NCI-H1417 (cell line): ENCODE measurements around the gene RNF26.
"Not testable (repeated sequence)": the region's sequence is repeated elsewhere in the genome, so short reads cannot be mapped to it uniquely, and the experiment has no call there.

Experiments
- DNase-seq, 3 experiments: peaks; one replicate each; lab custom pipeline; 2025; lab: John Stamatoyannopoulos, UW

RNF26 gene

DNA sequence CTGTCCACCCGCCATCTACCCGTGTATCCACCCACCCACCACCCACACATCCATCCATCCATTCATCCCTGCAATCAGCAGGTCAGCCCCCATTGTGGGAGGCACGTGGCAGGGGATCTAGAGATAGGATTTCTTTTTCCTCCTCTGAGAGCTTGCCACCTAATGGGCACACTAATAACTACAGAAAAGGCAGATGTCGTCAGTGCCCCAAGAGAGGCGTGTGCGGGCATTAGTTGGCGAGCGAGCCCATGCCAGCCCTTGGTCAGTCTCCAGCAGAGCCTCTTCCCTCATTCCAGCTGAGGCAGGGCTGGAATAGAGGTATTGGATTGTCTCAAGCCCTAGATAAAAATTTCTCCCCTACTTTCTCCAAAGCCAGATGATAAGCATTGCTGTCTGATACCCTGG lies 37.5 kb downstream of the RNF26 start:
- DNase-seq: peak in 2 of 3 experiments; percentile 28 to 59

DNA sequence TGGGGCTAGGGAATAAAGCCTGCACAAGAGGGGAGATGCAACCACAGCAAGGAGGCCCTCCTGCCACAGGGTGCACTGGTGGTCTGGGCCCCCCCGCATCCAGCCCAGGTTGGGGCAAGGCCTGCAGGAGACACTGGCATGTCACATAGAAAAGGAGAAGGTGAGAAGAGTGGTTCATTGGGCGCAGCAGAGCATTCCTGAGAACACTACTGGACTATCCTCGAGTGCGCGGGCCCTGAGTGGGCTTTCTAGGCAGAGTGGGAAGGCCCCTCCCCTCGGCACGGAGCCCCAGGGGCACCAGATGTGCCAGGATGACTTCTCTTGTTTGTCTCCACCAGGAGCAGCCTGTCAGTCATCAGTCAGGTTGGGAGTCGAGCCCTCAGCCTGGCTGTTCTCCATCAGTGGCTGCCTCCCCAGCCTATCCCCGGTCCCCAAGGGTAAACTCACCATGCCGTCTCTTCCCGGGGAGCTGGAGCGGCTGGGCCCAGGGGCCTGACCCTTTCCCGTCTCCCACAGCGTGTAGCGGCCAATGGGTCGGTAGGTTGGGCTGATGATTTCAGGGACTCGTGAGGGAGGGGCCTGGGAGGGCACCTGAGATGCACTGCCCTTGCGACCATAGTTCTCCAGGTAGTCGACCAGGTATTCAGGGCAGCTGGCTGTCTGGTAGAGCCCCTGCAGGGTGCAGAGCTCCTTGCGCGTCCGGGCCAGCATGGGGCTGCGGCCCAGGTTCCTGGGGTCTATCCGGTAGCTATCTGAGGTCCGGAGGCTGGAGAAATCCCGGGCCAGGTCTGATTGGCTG lies 38.1 kb downstream of the RNF26 start:
- DNase-seq: no peak

DNA sequence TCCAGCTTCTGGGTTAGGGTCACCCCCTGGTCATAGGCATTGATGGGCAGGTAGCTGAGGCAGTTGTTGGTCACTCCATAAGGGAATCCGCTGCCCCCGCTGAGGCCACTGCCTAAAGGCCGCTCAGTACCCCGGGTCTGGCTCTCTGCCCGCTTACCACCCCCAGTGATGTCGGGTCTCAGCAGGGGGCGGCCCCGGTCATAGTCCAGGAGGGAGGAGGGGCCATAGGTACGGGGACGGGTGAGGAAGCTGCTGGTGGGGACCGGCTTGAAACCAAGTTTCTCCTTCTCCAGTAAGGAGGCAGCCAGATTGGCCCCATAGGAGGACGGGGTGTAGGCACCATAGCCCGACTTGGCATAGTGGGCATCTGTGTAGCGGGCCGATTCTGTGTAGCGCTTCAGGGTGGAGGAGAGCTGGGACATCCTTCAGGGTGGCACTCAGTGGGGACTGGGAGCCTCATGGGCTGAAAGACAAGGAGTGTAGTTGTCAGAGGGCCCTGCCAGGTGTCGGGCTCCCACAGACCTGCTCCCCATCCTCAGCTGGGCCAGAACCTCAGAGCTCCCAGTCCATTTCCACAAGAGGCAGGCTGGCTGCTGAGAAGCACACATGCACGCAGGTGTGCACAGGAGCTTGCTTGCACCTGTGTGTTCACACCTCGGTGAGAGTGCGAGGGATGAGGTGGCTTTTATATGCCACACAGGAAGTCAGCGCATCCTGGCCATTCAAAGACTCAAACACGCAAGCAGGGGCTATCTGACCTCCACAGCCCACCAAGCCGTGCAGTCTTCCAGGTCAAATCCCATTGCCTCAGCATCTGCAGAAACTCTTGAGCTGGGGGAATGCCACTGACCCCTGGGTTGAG lies 39.0 kb downstream of the RNF26 start:
- no peak for DNase-seq

DNA sequence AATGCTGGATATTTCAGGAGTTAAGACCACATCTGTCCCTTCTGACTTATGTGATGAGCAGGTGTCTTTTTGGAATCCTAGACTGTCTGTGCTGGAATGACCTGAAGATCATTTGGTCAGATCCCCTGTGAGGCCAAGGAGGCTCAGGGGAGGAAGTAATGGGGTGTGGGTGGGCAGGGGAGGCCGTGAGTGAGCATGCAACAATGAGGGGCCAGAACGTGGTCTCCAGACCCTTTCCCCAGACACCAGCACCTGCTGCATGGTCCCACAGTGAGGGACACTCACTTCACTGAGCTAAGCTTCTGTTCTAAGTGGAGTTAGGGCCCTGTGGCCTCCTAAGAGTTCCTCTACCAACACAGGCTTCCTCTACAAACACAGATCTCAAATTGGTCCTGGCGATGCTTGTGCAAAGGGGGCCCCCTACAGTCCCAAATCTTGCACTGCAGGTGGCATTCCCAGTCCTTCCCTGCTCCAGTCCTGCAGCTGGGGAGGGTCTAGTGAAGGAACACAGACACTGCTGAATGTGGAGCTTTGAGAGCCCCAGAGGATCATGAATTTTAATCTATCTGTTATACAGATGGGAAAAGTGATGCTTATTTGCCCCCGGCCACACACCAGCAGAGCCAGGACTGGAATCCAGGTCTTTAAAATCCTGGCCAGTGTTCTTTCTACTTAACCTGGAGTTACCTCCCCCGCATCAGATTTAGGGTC lies 39.7 kb downstream of the RNF26 start:
- peak; percentile 73 to 86 (median 73) for DNase-seq

DNA sequence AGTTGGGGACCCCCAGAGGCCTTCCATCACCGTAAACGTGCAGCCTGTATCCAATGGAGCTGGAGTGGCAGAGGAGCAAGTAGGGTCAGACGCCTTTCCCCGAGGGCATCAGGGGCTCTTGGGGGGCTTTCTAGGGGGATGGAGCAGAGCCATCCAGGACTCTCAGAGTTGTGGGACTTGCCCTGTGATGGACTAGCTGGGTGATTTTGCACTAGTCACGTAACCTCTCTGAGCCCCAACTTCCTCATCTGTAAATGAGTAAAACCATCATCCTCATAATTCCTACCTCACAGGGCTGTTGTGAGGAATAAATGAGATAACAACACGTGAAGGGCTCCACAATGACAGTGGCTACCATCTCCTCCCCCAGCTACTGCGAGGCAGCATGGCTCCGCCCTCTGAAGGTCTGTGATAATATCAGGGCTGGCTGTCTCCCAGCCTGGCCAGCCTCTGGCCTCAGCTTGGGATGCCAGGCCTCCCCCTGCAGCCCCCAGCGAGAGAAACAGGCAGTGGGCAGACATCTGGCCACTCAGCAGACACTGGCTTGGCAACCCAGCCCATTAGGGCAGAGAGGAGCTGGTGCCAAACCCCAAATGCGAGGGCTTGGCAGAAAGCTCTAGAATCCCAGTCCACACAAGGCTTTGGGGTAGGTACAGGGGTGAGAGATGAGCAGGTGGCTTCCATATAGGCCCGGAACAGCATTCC lies 40.5 kb downstream of the RNF26 start:
- no peak for DNase-seq

DNA sequence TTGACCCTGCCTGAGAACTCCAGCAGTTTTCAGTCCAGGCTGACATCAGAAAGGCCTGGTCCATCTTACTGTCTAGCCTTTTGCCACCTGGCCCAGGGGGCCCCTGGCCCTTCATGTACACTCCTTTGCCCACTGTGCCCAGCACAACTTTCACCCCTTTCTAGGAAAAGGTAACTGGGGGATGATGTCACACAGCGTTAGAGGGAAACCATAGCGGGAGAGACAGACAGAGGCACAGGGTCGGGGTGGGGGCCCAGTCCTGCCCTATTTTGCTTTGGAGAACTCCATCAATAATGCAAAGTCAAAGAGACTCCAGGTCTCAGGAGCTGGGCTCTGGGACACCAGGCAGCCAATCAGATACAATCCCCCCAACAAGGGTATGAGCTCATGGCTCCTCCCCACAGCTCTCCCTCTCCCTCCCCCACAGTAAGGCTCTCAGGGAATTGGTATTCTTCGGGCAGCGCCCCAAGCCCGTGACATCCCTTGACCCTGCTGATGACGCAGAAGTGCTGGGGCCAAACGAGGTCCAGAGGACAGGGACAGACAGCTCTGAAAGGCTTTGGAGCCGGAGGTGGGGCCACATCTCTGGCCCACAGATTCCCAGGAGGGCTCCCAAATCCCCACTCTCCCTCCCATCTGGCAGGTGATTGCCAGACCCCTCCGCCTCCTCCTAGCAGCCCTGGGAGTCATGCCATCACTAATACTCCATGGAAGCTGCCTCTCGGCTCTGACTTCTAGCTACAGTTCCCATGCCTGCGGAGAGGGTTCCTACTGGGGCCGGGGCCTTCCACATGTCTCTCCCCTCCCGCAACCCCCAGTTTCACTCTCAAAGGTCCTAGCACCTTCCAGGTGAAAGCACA lies 41.2 kb downstream of the RNF26 start:
- peak in 1 of 3 experiments; percentile 49 for DNase-seq

DNA sequence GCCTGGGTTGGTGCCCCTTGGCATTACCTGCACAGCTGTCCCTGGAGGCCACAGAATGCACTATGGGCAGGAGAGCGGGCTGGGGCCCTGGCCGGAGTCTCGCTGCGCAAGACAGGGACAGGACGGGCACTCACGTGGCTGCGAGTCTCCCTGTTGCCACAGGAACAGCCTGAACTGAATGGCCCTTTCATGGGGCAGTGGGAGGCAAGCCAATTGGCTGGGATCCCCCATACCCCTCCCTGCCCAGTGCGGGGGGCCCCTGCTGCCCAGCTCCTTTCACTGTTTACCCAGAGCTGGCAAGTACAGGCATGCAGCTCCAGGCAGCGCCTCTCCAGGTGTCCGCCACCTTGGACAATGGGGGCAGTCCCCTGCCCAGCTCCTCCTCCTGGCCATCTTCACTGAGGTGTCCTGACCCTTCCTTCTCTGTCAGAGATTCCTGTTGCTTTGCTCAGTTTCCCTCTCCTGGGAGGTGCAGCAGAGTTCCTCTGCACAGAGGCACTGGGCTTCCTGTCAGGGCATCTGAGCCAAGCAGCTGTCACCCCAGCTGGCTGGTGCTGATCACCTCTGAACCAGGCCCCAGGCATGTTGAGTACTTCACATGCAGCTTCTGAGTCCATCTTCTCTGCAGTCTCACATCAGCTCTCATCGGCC lies 42.0 kb downstream of the RNF26 start:
- DNase-seq: peak in 2 of 3 experiments; percentile 87 to 94

DNA sequence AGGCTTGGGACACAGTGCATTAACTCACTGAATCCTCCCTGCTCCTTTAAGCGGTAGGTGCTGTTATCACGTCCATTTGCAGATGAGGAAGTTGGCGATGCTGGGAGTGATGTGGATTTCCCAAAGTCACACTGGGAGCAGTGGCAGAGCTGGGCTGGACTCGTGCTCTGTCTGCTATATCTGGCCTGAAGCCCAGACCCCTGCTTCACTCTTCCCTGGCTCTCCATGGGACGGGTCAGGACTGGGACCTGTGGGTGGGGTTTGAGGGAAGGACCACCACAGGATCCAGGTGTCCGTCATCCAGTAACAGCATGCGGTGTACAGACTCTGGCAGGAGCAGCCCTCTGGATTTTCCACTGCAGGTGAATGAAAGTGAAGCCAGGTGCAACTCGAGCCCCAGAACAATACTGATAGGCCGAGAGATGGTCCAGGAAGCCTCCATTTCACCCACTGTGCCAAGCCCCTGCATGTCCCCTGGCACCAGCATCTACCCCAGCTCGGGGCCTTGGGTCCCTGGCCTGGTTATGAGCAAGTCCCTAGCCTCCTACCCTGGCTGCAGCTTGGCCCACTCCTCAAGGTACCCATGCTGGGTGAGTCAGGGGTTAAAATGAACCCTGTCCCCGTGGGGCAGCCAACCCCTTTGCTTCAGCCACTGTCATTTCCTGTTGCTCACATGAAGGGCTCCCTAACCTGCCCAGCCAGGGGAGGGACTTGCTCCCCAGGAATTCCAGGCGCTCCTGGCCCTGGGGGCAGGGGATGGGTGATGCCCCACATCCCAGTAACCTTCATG lies 43.0 kb downstream of the RNF26 start:
- DNase-seq: peak in 2 of 3 experiments; percentile 24 to 36

DNA sequence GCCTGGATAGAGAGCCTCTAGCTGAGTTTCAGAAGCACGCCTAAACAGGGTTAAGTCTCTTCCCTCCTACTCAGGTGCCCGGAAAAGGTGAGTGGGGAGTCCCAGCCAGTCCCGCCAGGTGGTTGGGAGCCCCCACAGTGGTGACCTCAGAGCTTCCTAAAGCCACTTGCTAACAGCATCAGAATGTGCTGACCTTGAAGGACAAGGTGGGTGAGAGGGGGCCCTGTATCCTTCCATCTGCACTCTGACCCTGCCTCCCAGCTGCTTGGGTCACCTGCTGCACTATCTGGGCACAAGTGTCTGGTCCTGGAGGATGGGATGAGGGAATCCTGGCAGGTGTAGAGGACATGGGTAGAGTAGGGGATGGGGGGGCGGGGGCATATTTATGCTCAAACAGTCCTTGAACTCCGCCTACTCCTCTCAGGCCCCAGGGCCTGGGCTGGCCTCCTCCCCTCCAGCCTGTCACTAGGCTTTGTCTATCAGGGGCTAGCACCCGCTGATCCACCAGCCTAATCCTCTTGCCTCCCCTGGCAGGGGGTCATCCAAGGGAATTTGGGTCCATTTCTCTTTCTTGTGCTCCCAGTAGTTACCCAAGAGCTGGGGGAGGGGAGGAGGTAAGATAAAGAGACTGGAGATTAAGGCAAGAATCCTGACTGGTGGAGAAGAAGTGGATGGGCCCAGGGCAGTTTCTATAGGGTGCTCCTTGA lies 43.8 kb downstream of the RNF26 start:
- no peak for DNase-seq

DNA sequence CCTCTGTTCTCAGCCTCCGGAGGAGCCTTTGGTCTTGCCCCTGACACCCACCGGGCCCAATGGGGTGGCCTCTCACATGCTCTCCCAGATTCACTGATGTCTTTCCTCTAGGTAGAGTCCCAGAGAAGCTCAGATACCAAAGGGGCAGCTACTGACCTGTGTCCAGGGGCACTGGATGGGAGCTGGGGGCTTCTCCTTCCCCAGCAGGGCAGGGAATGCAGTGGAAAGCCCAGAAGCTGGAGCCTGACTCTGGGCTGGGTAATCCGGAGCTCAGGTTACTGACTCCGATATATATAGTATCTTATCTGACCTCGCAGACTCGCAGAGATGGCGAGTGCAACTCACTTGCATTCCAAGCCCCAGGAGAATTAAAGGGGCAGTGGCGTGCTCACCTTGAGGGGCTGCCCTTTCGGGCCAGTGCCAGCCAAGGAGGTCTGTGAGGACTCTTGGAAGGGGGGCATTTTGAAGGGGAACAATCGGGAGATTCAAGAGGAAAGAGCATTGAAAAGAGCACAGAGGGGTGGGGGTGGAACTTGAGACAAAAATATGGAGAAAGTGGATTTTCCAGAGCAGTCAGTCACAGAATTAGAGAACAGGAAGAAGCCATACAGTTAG lies 44.6 kb downstream of the RNF26 start:
- DNase-seq: no peak

DNA sequence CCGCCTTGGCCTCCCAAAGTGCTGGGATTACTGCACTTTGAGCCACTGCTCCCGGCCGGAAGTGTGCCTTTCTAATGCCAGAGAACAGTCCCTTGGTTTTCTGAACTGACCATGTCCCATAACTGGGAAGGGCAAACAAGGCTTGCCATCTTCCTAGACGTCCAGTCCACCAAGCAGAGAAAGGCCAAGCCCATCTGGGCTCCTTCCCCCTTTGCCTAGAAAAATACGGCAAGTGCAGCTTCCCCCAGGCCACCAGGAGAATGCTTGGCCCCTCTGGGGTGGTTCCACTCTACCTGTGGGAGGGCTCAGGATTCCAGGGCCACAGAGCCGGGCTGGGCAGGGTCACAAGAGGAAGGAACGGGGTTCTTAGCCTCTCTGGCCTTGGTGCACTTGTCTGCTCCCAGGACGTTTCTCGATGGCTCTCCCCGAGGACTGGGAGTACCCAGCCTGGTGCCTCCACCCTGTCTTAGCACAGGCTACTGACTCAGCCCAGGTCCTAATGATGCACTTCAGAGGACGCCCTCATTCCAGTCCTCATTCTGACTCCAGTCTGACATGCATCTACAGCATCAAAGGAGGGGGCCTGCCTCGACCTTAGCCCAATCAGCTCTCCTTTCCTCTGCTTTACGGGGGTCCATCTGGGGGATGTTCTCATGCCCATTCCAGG lies 46.0 kb downstream of the RNF26 start:
- DNase-seq: no peak

DNA sequence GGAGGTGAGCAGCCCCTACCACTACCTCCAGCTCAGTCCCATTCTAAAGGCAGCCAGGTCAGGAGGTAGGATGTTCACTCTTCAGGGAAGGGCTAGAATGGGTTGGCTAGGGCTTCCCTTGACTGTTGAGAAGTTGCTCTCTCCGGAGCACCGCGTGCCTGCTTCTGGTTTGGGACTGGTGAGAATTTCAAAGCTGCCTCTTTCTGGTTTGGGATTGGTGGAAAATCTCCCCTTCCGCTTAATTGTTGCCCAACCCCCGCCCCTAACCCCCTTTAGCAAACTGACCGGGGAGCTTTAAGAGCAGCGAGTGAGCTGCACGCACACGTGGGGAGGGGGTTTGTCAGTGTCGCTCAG lies 46.5 kb downstream of the RNF26 start:
- no peak for DNase-seq

DNA sequence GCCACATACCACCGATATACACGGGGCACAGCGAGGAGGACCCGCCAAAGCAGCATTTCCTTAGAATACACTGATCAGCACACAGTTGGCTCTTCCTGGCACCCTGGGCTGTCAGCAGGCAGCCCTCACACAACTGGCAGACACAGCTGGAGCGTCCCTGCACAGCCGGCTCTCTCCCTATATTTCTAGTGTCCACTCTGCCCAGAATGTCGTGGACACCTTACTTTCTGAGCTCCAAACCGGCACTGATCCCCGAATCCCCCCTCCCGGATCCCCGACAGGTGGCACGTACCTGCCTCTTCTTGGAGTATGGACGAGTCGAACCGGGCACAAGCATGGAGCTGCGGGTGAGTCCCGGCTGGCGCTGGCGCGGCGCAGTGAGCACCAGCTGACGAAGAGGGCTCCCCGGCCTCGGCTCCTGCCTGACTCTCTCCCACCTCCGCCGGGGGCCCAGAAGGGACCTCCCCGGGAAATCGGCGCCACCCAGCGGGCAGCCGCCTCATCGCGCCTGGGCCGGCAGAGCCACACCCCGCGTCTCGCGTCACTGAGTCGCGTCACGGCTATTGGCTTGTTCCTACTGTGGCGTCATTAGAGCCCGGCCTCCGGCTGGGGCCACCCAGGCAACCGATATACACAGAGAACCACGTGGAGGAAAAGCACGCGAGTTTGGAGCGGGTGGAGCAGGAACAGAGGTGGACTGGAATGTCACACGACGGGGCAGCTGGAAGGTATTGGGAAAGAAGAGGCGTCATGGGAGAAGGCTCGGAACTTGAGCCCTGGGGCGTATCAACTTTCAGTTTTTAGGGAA lies 47.1 kb downstream of the RNF26 start, which contains the start of gene USP2:
USP2 (minus strand) TSS at position 510 of the 808 bp plus-strand sequence. CDS start 8,210 bp downstream, outside the sequence.
- DNase-seq: peak; percentile 94 to 98 (median 98)

DNA sequence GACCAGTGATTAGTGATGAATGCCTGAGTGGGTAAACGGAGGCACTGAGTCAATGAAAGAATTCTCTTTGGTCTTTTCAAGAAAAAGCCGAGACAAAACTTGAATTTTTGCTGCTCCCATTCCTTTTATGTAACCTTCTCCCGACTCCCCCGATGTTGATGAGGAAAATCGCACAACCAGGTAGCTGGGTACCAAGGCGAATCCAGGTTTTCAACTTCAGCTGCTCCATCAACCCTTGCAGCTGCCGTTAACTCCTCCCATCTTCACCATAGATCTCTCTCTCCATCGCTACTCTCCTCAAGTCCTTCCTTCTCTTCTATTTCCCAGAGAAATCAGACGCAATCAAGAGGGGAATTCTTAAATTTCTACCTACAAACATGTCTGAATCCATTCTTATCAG lies 47.8 kb downstream of the RNF26 start:
- DNase-seq: peak in 1 of 3 experiments; percentile 71

DNA sequence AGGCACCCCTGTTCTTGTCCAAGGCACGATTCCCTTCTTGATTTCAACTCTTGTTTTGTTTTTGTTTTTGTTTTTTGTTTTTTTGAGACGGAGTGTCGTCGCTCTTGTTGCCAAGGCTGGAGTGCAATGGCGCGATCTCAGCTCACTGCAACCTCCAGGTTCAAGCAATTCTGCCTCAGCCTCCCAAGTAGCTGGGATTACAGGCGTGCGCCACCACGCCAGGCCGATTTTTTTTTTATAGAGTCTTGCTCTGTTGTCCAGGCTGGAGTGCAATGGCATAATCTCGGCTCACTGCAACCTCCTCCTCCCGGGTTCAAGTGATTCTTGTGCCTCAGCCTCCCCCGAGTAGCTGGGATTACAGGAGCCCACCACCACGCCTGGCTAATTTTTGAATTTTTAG lies 48.2 kb downstream of the RNF26 start:
- not testable (repeated sequence) for DNase-seq

DNA sequence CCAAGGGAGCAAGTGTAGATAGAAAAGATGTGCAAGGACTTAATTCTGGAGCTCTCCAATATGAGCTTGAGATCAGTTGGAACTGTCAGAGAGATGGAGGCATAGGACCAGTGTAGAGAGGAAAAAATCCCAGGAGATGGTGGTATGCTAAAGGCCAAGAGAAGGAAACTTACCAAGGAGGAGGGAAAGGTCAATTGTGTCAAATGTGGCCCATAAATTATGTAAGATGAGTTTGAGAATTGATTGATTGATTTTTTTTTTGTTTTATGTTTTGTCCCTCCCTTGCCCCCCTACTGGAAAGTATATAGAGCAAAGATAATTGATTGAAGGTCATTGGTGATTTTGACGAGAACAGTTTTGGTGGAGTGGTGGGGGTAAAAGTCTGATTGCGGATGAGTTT lies 50.0 kb downstream of the RNF26 start:
- DNase-seq: no peak
